Stimulated activated CD4-positive, alpha-beta T cell treated with anti-CD3 and anti-CD28 coated beads, TNF-alpha, amount 100 ng/mL, for 1 hour (primary cell): Measurements from ENCODE around the gene ARHGAP15.

Experiments
- DNase-seq, 3 donors: peaks; one replicate each; pipeline ENCODE4 v3.0.0-alpha.2; 2020; ENCODE audit warnings: low read depth in 3 of 3, low spot score in 1 of 3

The ARHGAP15 gene

GRCh38 chr2:143736904-143737303 is 607.7 kb downstream of the ARHGAP15 start:
- DNase-seq: no peak

GRCh38 chr2:143740431-143740830 is 611.2 kb downstream of the ARHGAP15 start:
- DNase-seq: no peak

GRCh38 chr2:143741205-143741604 is 612.0 kb downstream of the ARHGAP15 start:
- DNase-seq: no peak

GRCh38 chr2:143742581-143742980 is 613.4 kb downstream of the ARHGAP15 start:
- no peak for DNase-seq

GRCh38 chr2:143744114-143744513 is 614.9 kb downstream of the ARHGAP15 start:
- no peak for DNase-seq

- no peak for DNase-seq
Observed at GRCh38 chr2:143745060-143745459, 615.8 kb downstream of the ARHGAP15 start.

- DNase-seq: no peak
Observed at GRCh38 chr2:143754742-143755141, 625.5 kb downstream of the ARHGAP15 start.

GRCh38 chr2:143758629-143759330 is 629.6 kb downstream of the ARHGAP15 start:
- no peak for DNase-seq

- no peak for DNase-seq
Observed at GRCh38 chr2:143759455-143759854, 630.2 kb downstream of the ARHGAP15 start.

- DNase-seq: no peak
Observed at GRCh38 chr2:143762176-143762928, 633.1 kb downstream of the ARHGAP15 start.

- no peak for DNase-seq
Observed at GRCh38 chr2:143764261-143764660, 635.0 kb downstream of the ARHGAP15 start.

- no peak for DNase-seq
Observed at GRCh38 chr2:143764706-143765105, 635.5 kb downstream of the ARHGAP15 start.

- DNase-seq: no peak
Observed at GRCh38 chr2:143768991-143769390, 639.8 kb downstream of the ARHGAP15 start.

GRCh38 chr2:143771939-143772338 is 642.7 kb downstream of the ARHGAP15 start:
- no peak for DNase-seq

GRCh38 chr2:143776526-143777297 is 647.5 kb downstream of the ARHGAP15 start:
- no peak for DNase-seq

- DNase-seq: no peak
Observed at GRCh38 chr2:143779021-143779420, 649.8 kb downstream of the ARHGAP15 start.

- DNase-seq: no peak
Observed at GRCh38 chr2:143786026-143786765, 657.0 kb downstream of the ARHGAP15 start.

GRCh38 chr2:143787674-143788073 is 658.5 kb downstream of the ARHGAP15 start:
- no peak for DNase-seq

- DNase-seq: no peak
Observed at GRCh38 chr2:143792602-143793001, 663.4 kb downstream of the ARHGAP15 start.

GRCh38 chr2:143793381-143793780 is 664.2 kb downstream of the ARHGAP15 start:
- DNase-seq: no peak

- no peak for DNase-seq
Observed at GRCh38 chr2:143796051-143796450, 666.8 kb downstream of the ARHGAP15 start.
